Measurements from ENCODE around the gene DENND4C. TPM values are rescaled to one million over a fixed set of nuclear protein-coding genes. Genes with fewer than 3 reads are reported as not detected.
"Not testable (repeated sequence)": the region's sequence is repeated elsewhere in the genome, so short reads cannot be mapped to it uniquely, and the experiment has no call there.

The DENND4C gene
- total RNA-seq, 2 donors from 2014 or later = 81.1 to 88.2 TPM

GRCh38 chr9:19380826-19381075 is 150.3 kb downstream of the DENND4C start:
- TF ChIP-seq CTCF (IDR thresholded peaks at IDR 0.05) = no peak
- H3K9me3 ChIP-seq = no peaks in the 10 kb centered on the region

GRCh38 chr9:19381656-19382055 is 151.2 kb downstream of the DENND4C start:
- H3K4me1 ChIP-seq (ENCODE audit: control insufficient read depth in 1 of 2, low read depth in 2 of 2) = peaks cover 14 to 28% of the 10 kb centered on the region in 2 donors
- no peak for TF ChIP-seq CTCF (IDR thresholded peaks at IDR 0.05)
- H3K36me3 ChIP-seq = peaks cover 15% of the 10 kb centered on the region
- DNase-seq (ENCODE audit: low spot score) = no peak
- no peaks in the 10 kb centered on the region for H3K27me3 ChIP-seq (replicated peaks; ENCODE audit: insufficient read depth)
- H3K4me3 ChIP-seq = no peak overlapping the region
- H3K27ac ChIP-seq = no peak overlapping the region
- ATAC-seq (ENCODE audit: insufficient number of reproducible peaks, low FRiP score, low read depth) = no peak
- no peaks in the 10 kb centered on the region for H3K9me3 ChIP-seq

More at GRCh38 chr9:19380826-19381075, 150.3 kb downstream of the DENND4C start:
- Histone ChIP-seq H3K27ac (peak overlapping the region; percentile 85 to 89), H3K36me3 (peaks cover 22% of the 10 kb centered on the region), H3K4me1 (ENCODE audit: control insufficient read depth in 1 of 2, low read depth in 2 of 2) (peaks cover 14 to 28% of the 10 kb centered on the region in 2 donors), H3K4me3 (peak overlapping the region; percentile 80), H3K27me3 (replicated peaks; ENCODE audit: insufficient read depth) (no peaks in the 10 kb centered on the region)
- no peak for DNase-seq (ENCODE audit: low spot score)
- no peak for ATAC-seq (ENCODE audit: insufficient number of reproducible peaks, low FRiP score, low read depth)

- H3K27me3 ChIP-seq (replicated peaks; ENCODE audit: insufficient read depth); H3K36me3 ChIP-seq; H3K4me1 ChIP-seq (ENCODE audit: control insufficient read depth in 1 of 2, low read depth in 2 of 2); H3K9me3 ChIP-seq; ATAC-seq (ENCODE audit: insufficient number of reproducible peaks, low FRiP score, low read depth); H3K27ac ChIP-seq; DNase-seq (ENCODE audit: low spot score); H3K4me3 ChIP-seq: not testable (repeated sequence)
Measured at GRCh38 chr9:19385212-19385611, 154.7 kb downstream of the DENND4C start.

- no peaks in the 10 kb centered on the region for H3K9me3 ChIP-seq
- H3K4me1 ChIP-seq (ENCODE audit: control insufficient read depth in 1 of 2, low read depth in 2 of 2) = peaks cover 0 to 3% of the 10 kb centered on the region in 2 donors
- no peak overlapping the region for H3K4me3 ChIP-seq
- no peak for TF ChIP-seq CTCF (IDR thresholded peaks at IDR 0.05)
- H3K27ac ChIP-seq = no peak overlapping the region
- DNase-seq (ENCODE audit: low spot score) (no peak), ATAC-seq (ENCODE audit: insufficient number of reproducible peaks, low FRiP score, low read depth) (no peak)
- H3K36me3 ChIP-seq = no peaks in the 10 kb centered on the region
- no peaks in the 10 kb centered on the region for H3K27me3 ChIP-seq (replicated peaks; ENCODE audit: insufficient read depth)
Measured at GRCh38 chr9:19385786-19386501, 155.5 kb downstream of the DENND4C start.

- no peak for TF ChIP-seq CTCF (IDR thresholded peaks at IDR 0.05)
- Histone ChIP-seq H3K4me3 (no peak overlapping the region), H3K4me1 (ENCODE audit: control insufficient read depth in 1 of 2, low read depth in 2 of 2) (peaks cover 0 to 3% of the 10 kb centered on the region in 2 donors), H3K27ac (no peak overlapping the region), H3K36me3 (no peaks in the 10 kb centered on the region), H3K9me3 (no peaks in the 10 kb centered on the region), H3K27me3 (replicated peaks; ENCODE audit: insufficient read depth) (no peaks in the 10 kb centered on the region)
- no peak for DNase-seq (ENCODE audit: low spot score)
- no peak for ATAC-seq (ENCODE audit: insufficient number of reproducible peaks, low FRiP score, low read depth)
Measured at GRCh38 chr9:19386502-19387044, 156.1 kb downstream of the DENND4C start.

GRCh38 chr9:19387317-19387716 is 156.8 kb downstream of the DENND4C start:
- no peak for DNase-seq (ENCODE audit: low spot score)
- H3K4me3 ChIP-seq = no peak overlapping the region
- H3K9me3 ChIP-seq = no peaks in the 10 kb centered on the region
- no peaks in the 10 kb centered on the region for H3K36me3 ChIP-seq
- no peak for TF ChIP-seq CTCF (IDR thresholded peaks at IDR 0.05)
- H3K4me1 ChIP-seq (ENCODE audit: control insufficient read depth in 1 of 2, low read depth in 2 of 2) = peaks cover 0 to 3% of the 10 kb centered on the region in 2 donors
- H3K27me3 ChIP-seq (replicated peaks; ENCODE audit: insufficient read depth) = no peaks in the 10 kb centered on the region
- ATAC-seq (ENCODE audit: insufficient number of reproducible peaks, low FRiP score, low read depth) = no peak
- no peak overlapping the region for H3K27ac ChIP-seq

- H3K27ac ChIP-seq; DNase-seq (ENCODE audit: low spot score); H3K36me3 ChIP-seq; H3K4me3 ChIP-seq; ATAC-seq (ENCODE audit: insufficient number of reproducible peaks, low FRiP score, low read depth); H3K27me3 ChIP-seq (replicated peaks; ENCODE audit: insufficient read depth); H3K9me3 ChIP-seq; H3K4me1 ChIP-seq (ENCODE audit: control insufficient read depth in 1 of 2, low read depth in 2 of 2): not testable (repeated sequence)
Measured at GRCh38 chr9:19389539-19389938, 159.0 kb downstream of the DENND4C start.

Data from thoracic aorta (tissue), 2 donors.